ENCODE results near the gene TMEM161B.
"Not testable (repeated sequence)": the region's sequence is repeated elsewhere in the genome, so short reads cannot be mapped to it uniquely, and the experiment has no call there.

The TMEM161B gene

GRCh38 chr5:88248743-88249540 is 19.7 kb downstream of the TMEM161B start:
- DNase-seq: no peak

- no peak for DNase-seq
Measured at GRCh38 chr5:88248094-88248493, 20.6 kb downstream of the TMEM161B start.

- no peak for DNase-seq
Measured at GRCh38 chr5:88245893-88246244, 22.8 kb downstream of the TMEM161B start.

GRCh38 chr5:88245241-88245892 is 23.3 kb downstream of the TMEM161B start:
- DNase-seq: no peak

- no peak for DNase-seq
Measured at GRCh38 chr5:88244686-88245085, 24.0 kb downstream of the TMEM161B start.

GRCh38 chr5:88243493-88243892 is 25.2 kb downstream of the TMEM161B start:
- peak in 2 of 3 experiments; percentile 2 to 21 for DNase-seq

GRCh38 chr5:88238732-88239131 is 29.9 kb downstream of the TMEM161B start:
- DNase-seq: no peak

- DNase-seq: no peak
Measured at GRCh38 chr5:88236866-88237642, 31.6 kb downstream of the TMEM161B start.

- DNase-seq: no peak
Measured at GRCh38 chr5:88235828-88236227, 32.8 kb downstream of the TMEM161B start.

- no peak for DNase-seq
Measured at GRCh38 chr5:88235346-88235745, 33.3 kb downstream of the TMEM161B start.

- no peak for DNase-seq
Measured at GRCh38 chr5:88230546-88231066, 38.0 kb downstream of the TMEM161B start.

- no peak for DNase-seq
Measured at GRCh38 chr5:88226881-88227450, 41.7 kb downstream of the TMEM161B start.

- DNase-seq: no peak
Measured at GRCh38 chr5:88214655-88215054, 54.0 kb downstream of the TMEM161B start.

GRCh38 chr5:88207575-88207974 is 61.1 kb downstream of the TMEM161B start:
- no peak for DNase-seq

GRCh38 chr5:88203981-88204750 is 64.5 kb downstream of the TMEM161B start:
- peak in 1 of 3 experiments; percentile 60 for DNase-seq

GRCh38 chr5:88195636-88196035 is 73.0 kb downstream of the TMEM161B start:
- no peak for DNase-seq

GRCh38 chr5:88193896-88194295 is 74.7 kb downstream of the TMEM161B start:
- DNase-seq: no peak

- DNase-seq: no peak
Measured at GRCh38 chr5:88190106-88190834, 78.4 kb downstream of the TMEM161B start.

GRCh38 chr5:88189484-88189883 is 79.2 kb downstream of the TMEM161B start:
- not testable (repeated sequence) for DNase-seq

- DNase-seq: no peak
Measured at GRCh38 chr5:88188458-88189132, 80.0 kb downstream of the TMEM161B start.

GRCh38 chr5:88183255-88183654 is 85.4 kb downstream of the TMEM161B start:
- no peak for DNase-seq

Data from NCI-H1417 (cell line).